DOHH2 (cell line): ENCODE data around the gene SLC49A4.

Experiments used
- H3F3A ChIP-seq: fragments of 200-600 bp; sonication (generic), shearing (Covaris generic); 2 replicates; pipeline ENCODE4 v1.6.0; 2016; ENCODE audit warnings: antibody characterized with exemption, mild to moderate bottlenecking; ENCODE audit not compliant: control insufficient read depth, insufficient read depth
- H3K27ac ChIP-seq: fragments of 200-600 bp; sonication (generic); 2 replicates; pipeline ENCODE4 v1.5.1; 2014; ENCODE audit warnings: low read depth, mild to moderate bottlenecking, low read length, moderate library complexity
- H3K27me3 ChIP-seq: fragments of 200-600 bp; sonication (generic); 2 replicates; pipeline ENCODE4 v1.6.1; 2014; ENCODE audit warnings: mild to moderate bottlenecking, low read length, mixed read lengths; ENCODE audit not compliant: control insufficient read depth
- H3K36me3 ChIP-seq: fragments of 200-600 bp; sonication (generic); 2 replicates; pipeline ENCODE4 v1.6.1; 2014; ENCODE audit warnings: mild to moderate bottlenecking, low read length, moderate library complexity, mixed read lengths; ENCODE audit not compliant: control insufficient read depth
- H3K4me1 ChIP-seq: fragments of 200-600 bp; sonication (generic); 2 replicates; pipeline ENCODE4 v1.6.1; 2014; ENCODE audit warnings: mild to moderate bottlenecking, low read length, mixed read lengths; ENCODE audit not compliant: control insufficient read depth
- H3K4me2 ChIP-seq: fragments of 200-600 bp; sonication (generic); 2 replicates; pipeline ENCODE4 v1.6.0; 2014; ENCODE audit warnings: mild to moderate bottlenecking, low read length, moderate library complexity
- H3K4me3 ChIP-seq: fragments of 200-600 bp; sonication (generic); 2 replicates; pipeline ENCODE4 v1.5.1; 2014; ENCODE audit warnings: mild to moderate bottlenecking, low read length, mixed read lengths
- H3K79me2 ChIP-seq: fragments of 200-600 bp; sonication (generic); 2 replicates; pipeline ENCODE4 v1.6.1; 2014; ENCODE audit warnings: mild to moderate bottlenecking, low read length, mixed read lengths; ENCODE audit not compliant: control insufficient read depth
- H3K9me2 ChIP-seq: fragments of 200-600 bp; sonication (generic); replicated peaks from 2 replicates; pipeline ENCODE4 v1.6.1; 2014; ENCODE audit warnings: mild to moderate bottlenecking, low read length, mixed read lengths; ENCODE audit not compliant: control insufficient read depth
- H3K9me3 ChIP-seq: fragments of 200-600 bp; sonication (generic); 2 replicates; pipeline ENCODE4 v1.6.1; 2014; ENCODE audit warnings: antibody characterized with exemption, low read length, mixed read lengths; ENCODE audit not compliant: control insufficient read depth, insufficient read depth
- H4K20me1 ChIP-seq: fragments of 200-600 bp; sonication (generic); 2 replicates; pipeline ENCODE4 v1.6.0; 2014; ENCODE audit warnings: low read depth, mild to moderate bottlenecking, antibody characterized with exemption, low read length, moderate library complexity; ENCODE audit not compliant: control insufficient read depth, insufficient read depth
- EZH2phosphoT487 ChIP-seq: fragments of 200-600 bp; sonication (generic); IDR thresholded peaks from 2 replicates; pipeline ENCODE4 v1.6.1; 2017; ENCODE audit warnings: borderline replicate concordance, mild to moderate bottlenecking, antibody characterized with exemption, low read length, moderate library complexity, mixed read lengths
- TF ChIP-seq, protein P1 (sequence below): fragments of 200-600 bp; sonication (generic); IDR thresholded peaks from one replicate; pipeline ENCODE4 v1.5.1; 2014; ENCODE audit warnings: antibody characterized with exemption, mild to moderate bottlenecking, low read depth, low read length; ENCODE audit not compliant: poor library complexity, severe bottlenecking

The SLC49A4 gene

DNA sequence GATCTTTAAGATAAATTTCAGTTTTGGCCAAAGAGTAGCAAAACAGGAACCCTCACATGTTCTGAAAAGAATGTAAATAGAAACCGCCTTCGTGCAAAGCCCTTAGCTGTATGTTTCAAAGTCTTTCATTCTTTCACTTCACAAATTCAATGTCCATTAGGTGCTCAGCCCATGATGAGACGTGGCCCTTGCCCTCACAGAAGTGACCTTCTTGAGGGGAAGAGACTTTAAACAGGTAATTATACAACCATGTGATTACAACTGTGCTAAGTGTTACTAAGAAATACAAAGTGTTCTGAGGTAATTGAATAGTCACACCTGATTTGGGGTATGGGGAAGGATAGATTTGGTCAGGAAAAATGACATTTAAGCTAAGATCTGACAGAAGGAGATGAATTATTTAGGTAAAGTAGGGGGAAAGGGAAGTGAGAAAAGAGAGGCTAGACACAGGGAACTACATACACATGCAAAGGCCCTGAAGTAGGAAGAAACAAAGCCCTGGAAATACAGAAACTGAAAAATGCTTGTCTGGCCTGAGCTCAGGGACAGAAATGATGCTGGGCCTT is 20.8 kb upstream of the SLC49A4 start:
- Histone ChIP-seq H3K79me2 (no peaks in the 10 kb centered on the region), H3K9me3 (no peaks in the 10 kb centered on the region), H3K36me3 (no peaks in the 10 kb centered on the region; the same call in 1 of the 2 replicates), H4K20me1 (no peaks in the 10 kb centered on the region), H3K27ac (no peak overlapping the region), H3K4me3 (no peak overlapping the region), H3K4me2 (no peak overlapping the region), H3K27me3 (no peaks in the 10 kb centered on the region), H3K9me2 (no peaks in the 10 kb centered on the region), H3K4me1 (peaks cover 15% of the 10 kb centered on the region), H3F3A (no peaks in the 10 kb centered on the region)
- no peak for TF ChIP-seq EZH2phosphoT487

DNA sequence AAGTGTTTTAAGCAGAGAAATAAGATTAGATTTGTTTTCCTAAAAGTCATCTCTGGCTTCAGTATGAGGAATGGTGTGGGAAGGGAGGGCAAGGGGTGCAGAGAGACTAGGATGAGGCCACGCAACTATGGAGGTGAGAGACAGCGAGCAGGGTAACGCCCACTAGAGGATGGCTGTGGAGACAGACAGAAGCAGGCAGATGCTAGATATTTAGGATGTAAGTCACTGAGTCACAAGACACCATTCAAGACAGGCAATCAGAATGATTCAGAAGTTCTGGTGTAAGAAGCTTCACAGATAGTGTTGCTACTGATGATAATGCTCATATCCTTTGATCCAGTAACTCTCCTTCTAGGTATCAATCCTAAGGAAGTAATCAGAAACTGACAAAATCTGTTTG is 20.3 kb upstream of the SLC49A4 start:
- Histone ChIP-seq H3K9me2 (no peaks in the 10 kb centered on the region), H3K27ac (no peak overlapping the region), H3K4me1 (peaks cover 15% of the 10 kb centered on the region), H3K4me3 (no peak overlapping the region), H3F3A (no peaks in the 10 kb centered on the region), H3K4me2 (no peak overlapping the region), H3K79me2 (no peaks in the 10 kb centered on the region), H3K27me3 (no peaks in the 10 kb centered on the region), H3K9me3 (no peaks in the 10 kb centered on the region), H4K20me1 (no peaks in the 10 kb centered on the region), H3K36me3 (no peaks in the 10 kb centered on the region; the same call in 1 of the 2 replicates)
- TF ChIP-seq, protein P1, sequence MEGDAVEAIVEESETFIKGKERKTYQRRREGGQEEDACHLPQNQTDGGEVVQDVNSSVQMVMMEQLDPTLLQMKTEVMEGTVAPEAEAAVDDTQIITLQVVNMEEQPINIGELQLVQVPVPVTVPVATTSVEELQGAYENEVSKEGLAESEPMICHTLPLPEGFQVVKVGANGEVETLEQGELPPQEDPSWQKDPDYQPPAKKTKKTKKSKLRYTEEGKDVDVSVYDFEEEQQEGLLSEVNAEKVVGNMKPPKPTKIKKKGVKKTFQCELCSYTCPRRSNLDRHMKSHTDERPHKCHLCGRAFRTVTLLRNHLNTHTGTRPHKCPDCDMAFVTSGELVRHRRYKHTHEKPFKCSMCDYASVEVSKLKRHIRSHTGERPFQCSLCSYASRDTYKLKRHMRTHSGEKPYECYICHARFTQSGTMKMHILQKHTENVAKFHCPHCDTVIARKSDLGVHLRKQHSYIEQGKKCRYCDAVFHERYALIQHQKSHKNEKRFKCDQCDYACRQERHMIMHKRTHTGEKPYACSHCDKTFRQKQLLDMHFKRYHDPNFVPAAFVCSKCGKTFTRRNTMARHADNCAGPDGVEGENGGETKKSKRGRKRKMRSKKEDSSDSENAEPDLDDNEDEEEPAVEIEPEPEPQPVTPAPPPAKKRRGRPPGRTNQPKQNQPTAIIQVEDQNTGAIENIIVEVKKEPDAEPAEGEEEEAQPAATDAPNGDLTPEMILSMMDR: no peak
- TF ChIP-seq EZH2phosphoT487: no peak

DNA sequence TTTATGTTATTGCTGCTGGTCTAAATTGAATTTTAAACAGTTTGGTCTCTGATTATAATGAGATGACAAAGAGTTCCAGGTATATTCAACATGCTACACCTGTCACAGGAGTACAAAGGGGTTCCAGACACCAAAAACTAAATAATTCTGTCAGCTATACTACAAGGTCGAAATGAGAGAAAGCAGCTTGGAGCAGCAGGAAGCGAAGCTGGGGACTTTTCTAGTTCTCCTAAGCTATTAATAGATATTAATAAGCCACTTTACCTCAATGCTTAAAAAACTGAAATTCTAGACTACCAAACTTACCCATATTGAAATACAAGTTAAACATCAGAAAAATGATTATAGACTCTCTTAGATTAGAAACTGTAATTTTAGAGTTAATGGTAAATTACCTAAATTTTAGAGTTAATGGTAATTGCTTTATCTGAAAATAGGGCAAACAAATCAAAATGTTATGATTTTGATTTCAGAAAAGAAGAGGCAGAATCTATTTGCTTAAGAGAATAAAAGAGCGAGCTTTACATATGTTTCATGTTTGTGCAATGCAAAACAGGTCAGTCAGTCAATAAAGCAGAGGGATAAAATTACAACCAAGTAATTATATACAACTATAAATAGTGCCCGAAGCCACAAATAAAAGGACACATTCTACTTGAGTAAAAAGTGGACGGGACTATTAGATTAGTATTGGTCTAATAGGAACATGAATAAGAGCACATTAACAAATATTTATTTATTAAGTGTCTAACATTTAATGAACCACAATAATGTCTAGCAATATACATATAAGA is 18.0 kb upstream of the SLC49A4 start:
- Histone ChIP-seq H3K4me2 (no peak overlapping the region), H3K9me3 (no peaks in the 10 kb centered on the region), H3K4me3 (no peak overlapping the region), H3K27ac (no peak overlapping the region), H3K36me3 (no peaks in the 10 kb centered on the region), H4K20me1 (no peaks in the 10 kb centered on the region), H3K27me3 (no peaks in the 10 kb centered on the region), H3K9me2 (no peaks in the 10 kb centered on the region), H3K4me1 (peaks cover 15% of the 10 kb centered on the region), H3K79me2 (no peaks in the 10 kb centered on the region), H3F3A (no peaks in the 10 kb centered on the region)
- TF ChIP-seq, protein P1: no peak
- no peak for TF ChIP-seq EZH2phosphoT487

GRCh38 chr3:122777563-122777962 is 17.3 kb upstream of the SLC49A4 start:
- Histone ChIP-seq H3K36me3 (no peaks in the 10 kb centered on the region), H4K20me1 (no peaks in the 10 kb centered on the region), H3K79me2 (no peaks in the 10 kb centered on the region), H3K4me3 (no peak overlapping the region), H3F3A (no peaks in the 10 kb centered on the region), H3K27me3 (no peaks in the 10 kb centered on the region), H3K9me3 (no peaks in the 10 kb centered on the region), H3K4me1 (peaks cover 15% of the 10 kb centered on the region), H3K27ac (no peak overlapping the region), H3K9me2 (no peaks in the 10 kb centered on the region), H3K4me2 (no peak overlapping the region)
- TF ChIP-seq, protein P1: no peak
- TF ChIP-seq EZH2phosphoT487: no peak
